ENCODE measurements around the gene ADGRV1. TPM values are rescaled to one million over a fixed set of nuclear protein-coding genes. Genes with fewer than 3 reads are reported as not detected.

The ADGRV1 gene
- total RNA-seq, 4 donors from 2014 or later: 129 to 158 (median 145) TPM

DNA sequence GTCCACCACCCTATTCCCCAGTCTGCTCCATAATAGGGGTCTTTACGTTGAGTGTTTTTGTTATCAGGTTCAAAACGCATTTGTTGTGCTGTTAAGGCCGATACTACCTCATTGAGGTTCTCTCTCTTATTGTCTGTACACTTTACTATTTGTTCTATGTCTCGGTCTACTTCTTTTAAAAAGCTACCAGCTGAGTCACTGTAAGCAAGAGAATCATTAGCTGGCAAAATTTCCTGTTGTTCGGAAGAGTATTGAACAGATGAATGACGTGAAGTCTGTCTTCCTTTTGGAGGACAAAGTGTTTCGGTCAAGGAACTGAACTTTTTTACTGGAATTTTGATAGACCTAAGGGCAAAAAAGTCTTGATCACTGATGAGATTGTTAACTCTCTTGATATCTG lies 39.5 kb upstream of the ADGRV1 start:
- Histone ChIP-seq H3K27me3 (no peaks in the 10 kb centered on the region), H3K9me3 (no peaks in the 10 kb centered on the region), H3K36me3 (peaks cover 0 to 23% of the 10 kb centered on the region in 2 donors), H3K4me3 (replicated peaks in 1 of 3) (no peak overlapping the region), H3K27ac (no peak overlapping the region), H3K4me1 (no peaks in the 10 kb centered on the region)
- TF ChIP-seq CTCF (IDR thresholded peaks at IDR 0.05) (no peak), POLR2A (IDR thresholded peaks at IDR 0.05) (no peak)
- no peak for DNase-seq
- 97 to 98% methylated on average over 7 of the region's 7 CpGs for WGBS, 2 donors
- intact Hi-C loops (cut with DNase I): no loop called here

- peak in 1 of 2 donors; percentile 6 for DNase-seq
- no peaks in the 10 kb centered on the region for H3K27me3 ChIP-seq
- intact Hi-C loops (cut with DNase I): loop anchor here (10.0 kb wide), 1 partner anchor 54 kb away; the partner anchor contains the start of genes MBLAC2 and POLR3G
- H3K36me3 ChIP-seq: peaks cover 0 to 9% of the 10 kb centered on the region in 2 donors
- peak overlapping the region; percentile 67 to 93 (median 91) for H3K27ac ChIP-seq
- no peak for TF ChIP-seq CTCF (IDR thresholded peaks at IDR 0.05)
- no peak for TF ChIP-seq POLR2A (IDR thresholded peaks at IDR 0.05)
- peak overlapping the region; percentile 65 to 94 (median 72) for H3K4me3 ChIP-seq (replicated peaks in 1 of 3)
- WGBS, 2 donors: 3 to 4% methylated on average over 18 of the region's 18 CpGs
- H3K9me3 ChIP-seq: no peaks in the 10 kb centered on the region
- peaks cover 14 to 23% of the 10 kb centered on the region in 2 donors for H3K4me1 ChIP-seq
Observed at GRCh38 chr5:90528601-90529193, 29.9 kb upstream of the ADGRV1 start.

DNA sequence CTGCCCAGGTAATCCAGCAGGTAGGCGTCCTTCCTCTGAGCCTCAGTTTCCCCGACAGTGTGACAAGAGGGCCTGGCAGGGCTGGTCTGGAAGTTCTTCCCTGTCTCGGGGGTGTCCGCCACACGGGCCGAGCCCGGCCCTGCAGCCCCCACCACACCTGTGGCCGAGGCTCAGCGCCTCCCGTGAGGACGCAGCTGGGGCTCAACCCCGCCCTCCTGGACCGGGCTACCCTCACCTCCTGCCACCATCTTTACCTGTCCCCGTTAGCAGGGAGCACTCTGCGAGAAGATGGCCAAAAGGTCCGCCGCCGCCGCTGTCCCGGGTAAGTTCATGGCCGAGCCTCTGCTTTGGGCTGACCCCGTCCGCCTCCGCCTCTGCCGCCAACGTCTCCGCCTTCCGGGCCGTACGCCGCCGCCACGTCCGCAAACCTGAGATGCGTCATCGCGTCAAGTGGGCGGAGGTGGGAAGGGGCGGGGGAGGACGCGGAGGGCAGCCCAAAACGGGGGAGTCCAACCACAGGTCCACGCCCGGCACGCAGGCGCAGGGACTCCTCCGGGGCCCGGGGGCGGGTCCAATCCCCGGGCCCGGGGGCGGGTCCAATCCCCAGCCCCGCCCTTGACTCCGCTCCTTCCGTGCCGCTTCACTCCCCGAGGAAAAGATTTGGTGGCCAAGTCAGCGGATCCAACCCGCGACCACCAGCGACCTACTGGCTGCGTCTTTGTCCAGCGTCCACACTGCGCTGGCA lies 29.2 kb upstream of the ADGRV1 start, which contains the start of gene LYSMD3:
TSS of gene LYSMD3 (minus strand) at position 391 of the 745 bp plus-strand sequence. CDS start 4,295 bp downstream, outside the sequence.
- 0 to 2% methylated on average over 29 to 30 of the region's 64 CpGs for WGBS, 2 donors
- H3K36me3 ChIP-seq: peaks cover 0 to 4% of the 10 kb centered on the region in 2 donors
- intact Hi-C loops (cut with DNase I): loop anchor here (10.0 kb wide), 1 partner anchor 55 kb away; the partner anchor contains the start of genes MBLAC2 and POLR3G
- peak within 1 kb of the TSS; percentile 67 to 93 (median 91) for H3K27ac ChIP-seq
- H3K4me3 ChIP-seq (replicated peaks in 1 of 3): peak within 1 kb of the TSS; percentile 72 to 94 (median 79)
- no peaks in the 10 kb centered on the region for H3K27me3 ChIP-seq
- TF ChIP-seq CTCF (IDR thresholded peaks at IDR 0.05) (no peak), POLR2A (IDR thresholded peaks at IDR 0.05) (peak; percentile 75 to 98)
- no peaks in the 10 kb centered on the region for H3K9me3 ChIP-seq
- peaks cover 14 to 23% of the 10 kb centered on the region in 2 donors for H3K4me1 ChIP-seq
- peak; percentile 97 to 98 for DNase-seq

DNA sequence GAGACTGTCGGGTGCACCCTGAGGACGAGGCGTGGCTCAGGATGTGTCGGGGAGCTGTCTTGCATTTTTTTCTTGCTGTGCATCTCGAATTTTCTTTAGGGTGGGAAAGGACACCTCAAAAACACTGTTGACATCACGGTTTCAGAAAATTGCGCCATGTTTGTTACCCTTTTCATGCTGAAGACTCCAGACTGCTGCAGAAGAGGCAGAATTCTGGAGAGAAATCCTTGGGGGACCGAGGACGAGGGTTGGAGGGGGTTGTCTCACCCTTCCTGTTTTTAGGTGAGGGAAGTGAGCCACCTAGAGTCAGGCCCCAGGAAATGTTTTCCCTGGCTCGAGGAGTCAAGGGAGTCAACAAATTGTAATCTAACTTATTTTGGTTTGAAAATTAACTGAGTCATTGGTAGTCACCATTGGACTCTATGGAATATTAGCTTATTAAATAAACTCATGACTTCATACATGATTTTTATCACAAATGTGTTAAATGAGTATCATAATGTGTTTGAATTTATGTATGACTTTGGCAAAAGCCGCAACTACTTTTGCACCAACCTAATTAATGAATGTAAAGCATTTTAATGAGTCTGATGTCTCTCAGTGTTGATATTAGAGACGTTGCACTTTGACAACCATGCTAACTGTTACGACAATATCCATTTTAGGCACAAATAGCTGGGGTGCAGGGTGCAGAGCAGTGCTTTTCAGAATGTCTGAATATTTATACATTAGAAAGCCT lies 28.5 kb upstream of the ADGRV1 start:
- Histone ChIP-seq H3K4me1 (peaks cover 14 to 23% of the 10 kb centered on the region in 2 donors), H3K4me3 (replicated peaks in 1 of 3) (peak overlapping the region; percentile 72 to 85 (median 79)), H3K36me3 (no peaks in the 10 kb centered on the region), H3K9me3 (no peaks in the 10 kb centered on the region), H3K27ac (peak overlapping the region; percentile 66 to 93 (median 79)), H3K27me3 (no peaks in the 10 kb centered on the region)
- peak; percentile 66 to 72 for DNase-seq
- 6 to 7% methylated on average over 12 to 13 of the region's 13 CpGs for WGBS, 2 donors
- TF ChIP-seq POLR2A (IDR thresholded peaks at IDR 0.05) (no peak), CTCF (IDR thresholded peaks at IDR 0.05) (peak; percentile 21 to 87 (median 68))
- intact Hi-C loops (cut with DNase I): loop anchor here (10.0 kb wide), 2 partner anchors 55 to 95 kb away; partner anchors contain the start of genes MBLAC2 and POLR3G

Measured in thyroid gland (tissue), 4 donors.